ENCODE measurements around the gene COIL.

COIL gene

GRCh38 chr17:56933868-56934267 lies 27.0 kb downstream of the COIL start:
- Mint-ChIP-seq H3K9me3 (peaks cover 21% of the 10 kb centered on the region), H3K36me3 (ENCODE audit: low read depth) (peaks cover 32% of the 10 kb centered on the region), H3K4me3 (no peak overlapping the region), H3K4me1 (ENCODE audit: low read depth) (peaks cover 21% of the 10 kb centered on the region), H3K27me3 (ENCODE audit: low read depth) (no peaks in the 10 kb centered on the region), H3K27ac (no peak overlapping the region)

DNA sequence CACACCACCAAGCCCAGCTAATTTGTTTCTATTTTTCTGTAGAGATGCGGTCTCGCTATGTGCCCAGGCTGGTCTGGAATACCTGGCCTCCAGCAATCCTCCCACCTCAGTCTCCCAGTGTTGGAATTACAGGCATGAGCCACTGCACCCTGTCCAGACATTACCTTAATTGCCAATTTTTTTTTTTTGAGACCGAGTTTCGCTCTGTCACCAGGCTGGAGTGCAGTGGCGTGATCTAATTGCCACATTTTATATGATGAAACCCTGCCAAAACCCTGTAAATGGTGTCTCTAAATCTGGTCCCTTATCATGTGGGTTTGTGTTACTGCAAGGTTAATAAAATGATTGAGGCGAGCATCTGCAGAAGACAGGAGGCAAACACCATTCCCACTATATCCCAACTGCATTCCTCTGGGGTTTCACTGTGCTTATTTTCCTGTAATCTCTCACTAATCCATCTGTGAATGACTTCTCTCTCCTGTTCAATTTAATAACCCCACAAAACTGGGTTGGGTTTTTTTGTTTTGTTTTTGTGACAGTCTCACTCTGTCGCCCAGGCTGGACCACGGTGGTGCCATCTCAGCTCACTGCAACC lies 27.6 kb downstream of the COIL start:
- no peak overlapping the region for H3K27ac Mint-ChIP-seq
- no peaks in the 10 kb centered on the region for H3K27me3 Mint-ChIP-seq (ENCODE audit: low read depth)

DNA sequence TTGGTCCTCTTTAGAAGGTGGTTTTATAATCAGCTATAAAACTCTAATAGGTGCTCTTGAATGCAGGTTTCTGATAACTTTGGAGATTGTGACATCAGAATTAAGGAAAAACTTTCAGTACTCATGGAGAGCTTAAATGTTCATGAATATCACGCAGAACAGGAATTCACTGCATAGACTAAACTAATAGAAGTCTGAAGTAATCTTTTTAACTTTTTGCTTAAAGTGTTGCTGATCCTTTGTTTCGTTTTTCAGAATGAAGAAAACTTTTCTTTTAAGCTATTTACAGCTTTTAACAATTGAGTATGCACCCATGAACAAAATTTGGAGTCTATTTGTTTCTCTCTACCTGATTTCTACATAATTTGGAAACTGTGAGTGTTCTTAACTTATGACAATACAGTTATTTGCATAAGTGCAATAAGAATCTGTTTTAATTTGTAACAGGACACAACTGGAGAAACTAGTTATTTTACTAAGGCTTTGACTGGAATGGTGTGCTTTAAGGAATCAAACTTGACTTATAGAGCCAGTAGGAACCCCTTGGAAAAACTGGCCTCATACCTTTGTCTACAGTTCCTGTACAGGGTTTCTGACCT lies 30.0 kb downstream of the COIL start:
- no peak overlapping the region for H3K27ac Mint-ChIP-seq

More for the DNA sequence above, 27.6 kb downstream of the COIL start:
- Mint-ChIP-seq H3K4me3 (no peak overlapping the region), H3K36me3 (ENCODE audit: low read depth) (peaks cover 27% of the 10 kb centered on the region), H3K4me1 (ENCODE audit: low read depth) (peaks cover 19% of the 10 kb centered on the region), H3K9me3 (peaks cover 21% of the 10 kb centered on the region)

DNA sequence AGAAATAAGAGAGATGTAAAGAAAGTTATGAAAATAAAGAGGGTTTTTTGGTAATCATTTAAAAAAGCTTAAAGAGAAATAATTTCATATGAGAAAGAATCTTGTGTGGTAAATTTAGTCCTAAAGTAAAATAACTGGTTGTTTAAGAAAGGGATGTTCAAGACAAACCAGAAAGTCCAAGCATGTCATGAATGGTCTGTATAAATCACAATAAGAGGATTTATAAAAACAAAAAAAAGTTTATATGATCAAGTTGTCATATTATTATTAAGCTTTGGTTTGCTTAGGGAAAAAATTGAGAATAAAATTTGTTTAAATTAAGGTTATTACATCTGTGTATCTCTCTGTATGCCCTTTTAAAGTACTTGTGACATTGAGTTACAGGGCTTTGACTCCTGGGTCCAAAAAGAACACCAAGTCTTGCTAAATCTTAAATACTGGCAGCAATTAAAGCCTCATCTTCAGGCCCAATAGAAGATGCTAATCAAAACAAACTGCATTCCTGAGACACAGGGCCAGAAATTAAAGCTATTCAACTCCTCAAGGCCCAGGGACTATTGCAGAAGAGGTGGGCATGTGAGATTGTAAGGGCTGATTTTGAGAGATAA lies 31.4 kb downstream of the COIL start:
- no peak overlapping the region for H3K27ac Mint-ChIP-seq
- H3K27me3 Mint-ChIP-seq (ENCODE audit: low read depth), result no peaks in the 10 kb centered on the region
- H3K4me3 Mint-ChIP-seq, result no peak overlapping the region
- peaks cover 5% of the 10 kb centered on the region for H3K4me1 Mint-ChIP-seq (ENCODE audit: low read depth)
- H3K9me3 Mint-ChIP-seq, result peaks cover 21% of the 10 kb centered on the region
- peaks cover 14% of the 10 kb centered on the region for H3K36me3 Mint-ChIP-seq (ENCODE audit: low read depth)

More for the DNA sequence above, 30.0 kb downstream of the COIL start:
- Mint-ChIP-seq H3K4me3 (no peak overlapping the region), H3K4me1 (ENCODE audit: low read depth) (peaks cover 6% of the 10 kb centered on the region), H3K9me3 (peaks cover 21% of the 10 kb centered on the region), H3K27me3 (ENCODE audit: low read depth) (no peaks in the 10 kb centered on the region), H3K36me3 (ENCODE audit: low read depth) (peaks cover 15% of the 10 kb centered on the region)

- Mint-ChIP-seq H3K36me3 (ENCODE audit: low read depth) (peaks cover 6% of the 10 kb centered on the region), H3K27ac (no peak overlapping the region), H3K27me3 (ENCODE audit: low read depth) (no peaks in the 10 kb centered on the region), H3K4me3 (no peak overlapping the region), H3K4me1 (ENCODE audit: low read depth) (no peaks in the 10 kb centered on the region), H3K9me3 (peaks cover 21% of the 10 kb centered on the region)
Measured at GRCh38 chr17:56928586-56928985, 32.3 kb downstream of the COIL start.

DNA sequence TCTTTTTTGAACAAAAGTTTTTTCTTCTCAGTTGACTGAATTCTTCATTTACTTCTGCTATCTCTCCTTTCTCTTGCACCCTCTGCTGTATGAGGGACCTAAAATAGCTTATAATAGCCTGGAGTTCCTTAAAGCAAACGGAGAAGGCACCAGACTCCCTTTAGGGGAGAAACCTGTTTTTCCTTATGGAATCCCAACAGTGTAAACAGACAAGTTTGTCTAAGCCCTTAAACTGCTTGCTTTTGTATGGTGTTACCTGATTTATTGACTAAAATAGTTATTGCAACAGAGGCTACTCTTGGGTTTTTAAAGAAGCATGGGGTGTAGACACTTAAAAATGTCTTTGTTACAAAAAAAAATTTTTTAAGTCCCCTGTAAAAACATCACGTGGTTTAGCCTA lies 34.1 kb downstream of the COIL start:
- Mint-ChIP-seq H3K36me3 (ENCODE audit: low read depth) (peaks cover 2% of the 10 kb centered on the region), H3K4me1 (ENCODE audit: low read depth) (no peaks in the 10 kb centered on the region), H3K27me3 (ENCODE audit: low read depth) (no peaks in the 10 kb centered on the region), H3K27ac (no peak overlapping the region), H3K4me3 (no peak overlapping the region), H3K9me3 (peaks cover 21% of the 10 kb centered on the region)

- Mint-ChIP-seq H3K27me3 (ENCODE audit: low read depth) (no peaks in the 10 kb centered on the region), H3K36me3 (ENCODE audit: low read depth) (peaks cover 2% of the 10 kb centered on the region), H3K4me3 (no peak overlapping the region), H3K27ac (no peak overlapping the region), H3K9me3 (peaks cover 19% of the 10 kb centered on the region), H3K4me1 (ENCODE audit: low read depth) (no peaks in the 10 kb centered on the region)
Measured at GRCh38 chr17:56926270-56926669, 34.6 kb downstream of the COIL start.

GRCh38 chr17:56925088-56925487 lies 35.8 kb downstream of the COIL start:
- Mint-ChIP-seq H3K27me3 (ENCODE audit: low read depth) (no peaks in the 10 kb centered on the region), H3K27ac (no peak overlapping the region), H3K4me1 (ENCODE audit: low read depth) (no peaks in the 10 kb centered on the region), H3K4me3 (no peak overlapping the region), H3K36me3 (ENCODE audit: low read depth) (no peaks in the 10 kb centered on the region), H3K9me3 (peaks cover 9% of the 10 kb centered on the region)

- peaks cover 5% of the 10 kb centered on the region for H3K36me3 Mint-ChIP-seq (ENCODE audit: low read depth)
- H3K9me3 Mint-ChIP-seq, result peaks cover 15% of the 10 kb centered on the region
- no peaks in the 10 kb centered on the region for H3K27me3 Mint-ChIP-seq (ENCODE audit: low read depth)
- peak overlapping the region; percentile 7 for H3K27ac Mint-ChIP-seq
- H3K4me1 Mint-ChIP-seq (ENCODE audit: low read depth), result peaks cover 19% of the 10 kb centered on the region
- H3K4me3 Mint-ChIP-seq, result no peak overlapping the region
Measured at GRCh38 chr17:56919717-56920116, 41.1 kb downstream of the COIL start.

GRCh38 chr17:56918916-56919315 lies 41.9 kb downstream of the COIL start:
- peaks cover 22% of the 10 kb centered on the region for H3K4me1 Mint-ChIP-seq (ENCODE audit: low read depth)
- H3K4me3 Mint-ChIP-seq, result no peak overlapping the region
- no peaks in the 10 kb centered on the region for H3K27me3 Mint-ChIP-seq (ENCODE audit: low read depth)
- peaks cover 15% of the 10 kb centered on the region for H3K9me3 Mint-ChIP-seq
- peaks cover 8% of the 10 kb centered on the region for H3K36me3 Mint-ChIP-seq (ENCODE audit: low read depth)
- H3K27ac Mint-ChIP-seq, result no peak overlapping the region

GRCh38 chr17:56917559-56918296 lies 43.1 kb downstream of the COIL start:
- Mint-ChIP-seq H3K27me3 (ENCODE audit: low read depth) (no peaks in the 10 kb centered on the region), H3K4me3 (no peak overlapping the region), H3K9me3 (peaks cover 15% of the 10 kb centered on the region), H3K4me1 (ENCODE audit: low read depth) (peaks cover 22% of the 10 kb centered on the region), H3K36me3 (ENCODE audit: low read depth) (peaks cover 10% of the 10 kb centered on the region), H3K27ac (no peak overlapping the region)

GRCh38 chr17:56914581-56915273 lies 46.1 kb downstream of the COIL start:
- peak overlapping the region; percentile 90 for H3K27ac Mint-ChIP-seq
- peaks cover 30% of the 10 kb centered on the region for H3K36me3 Mint-ChIP-seq (ENCODE audit: low read depth)
- H3K9me3 Mint-ChIP-seq, result peaks cover 12% of the 10 kb centered on the region
- H3K4me3 Mint-ChIP-seq, result peak overlapping the region; percentile 93
- no peaks in the 10 kb centered on the region for H3K27me3 Mint-ChIP-seq (ENCODE audit: low read depth)
- H3K4me1 Mint-ChIP-seq (ENCODE audit: low read depth), result peaks cover 43% of the 10 kb centered on the region

GRCh38 chr17:56913867-56914580 lies 46.8 kb downstream of the COIL start, which contains the start of gene TRIM25:
TSS of gene TRIM25 (minus strand) at chr17:56914049. CDS start at chr17:56913988, 61 bp downstream.
- Mint-ChIP-seq H3K9me3 (peaks cover 10% of the 10 kb centered on the region), H3K27me3 (ENCODE audit: low read depth) (no peaks in the 10 kb centered on the region), H3K4me1 (ENCODE audit: low read depth) (peaks cover 45% of the 10 kb centered on the region), H3K4me3 (peak within 1 kb of the TSS; percentile 93), H3K36me3 (ENCODE audit: low read depth) (peaks cover 33% of the 10 kb centered on the region), H3K27ac (peak within 1 kb of the TSS; percentile 91)
